GM21526 (cell line): ENCODE data around the gene GPR68.
"Not testable (repeated sequence)": the region's sequence is repeated elsewhere in the genome, so short reads cannot be mapped to it uniquely, and the experiment has no call there.

Source experiments
- ATAC-seq: cut with Tn5 transposase; IDR thresholded peaks from one replicate; pipeline ENCODE4 v1.9.1; 2021; ENCODE audit warnings: moderate library complexity; ENCODE audit not compliant: unreplicated experiment, low FRiP score

GPR68 gene

GRCh38 chr14:91230397-91231035 is 14.0 kb downstream of the GPR68 start:
- ATAC-seq = no peak

- peak; percentile 62 for ATAC-seq
Observed at GRCh38 chr14:91229743-91230200, 14.7 kb downstream of the GPR68 start.

- no peak for ATAC-seq
Observed at GRCh38 chr14:91229005-91229382, 15.5 kb downstream of the GPR68 start.

GRCh38 chr14:91228112-91229004 is 16.1 kb downstream of the GPR68 start:
- peak; percentile 67 for ATAC-seq

- ATAC-seq = no peak
Observed at GRCh38 chr14:91227183-91227628, 17.3 kb downstream of the GPR68 start.

GRCh38 chr14:91226360-91226759 is 18.1 kb downstream of the GPR68 start:
- ATAC-seq = not testable (repeated sequence)

- ATAC-seq = no peak
Observed at GRCh38 chr14:91225025-91225424, 19.5 kb downstream of the GPR68 start.

GRCh38 chr14:91223028-91223783 is 21.3 kb downstream of the GPR68 start:
- no peak for ATAC-seq

GRCh38 chr14:91221270-91221669 is 23.2 kb downstream of the GPR68 start:
- ATAC-seq = no peak

GRCh38 chr14:91220581-91221000 is 23.9 kb downstream of the GPR68 start:
- no peak for ATAC-seq

- ATAC-seq = no peak
Observed at GRCh38 chr14:91219517-91220389, 24.8 kb downstream of the GPR68 start.

GRCh38 chr14:91218014-91218413 is 26.5 kb downstream of the GPR68 start:
- ATAC-seq = no peak

- ATAC-seq = no peak
Observed at GRCh38 chr14:91216731-91217226, 27.7 kb downstream of the GPR68 start.

GRCh38 chr14:91215381-91215780 is 29.1 kb downstream of the GPR68 start:
- ATAC-seq = no peak

GRCh38 chr14:91214306-91214705 is 30.2 kb downstream of the GPR68 start:
- ATAC-seq = no peak

- no peak for ATAC-seq
Observed at GRCh38 chr14:91211017-91211416, 33.5 kb downstream of the GPR68 start.

GRCh38 chr14:91207008-91207407 is 37.5 kb downstream of the GPR68 start:
- no peak for ATAC-seq

- ATAC-seq = no peak
Observed at GRCh38 chr14:91205459-91205858, 39.0 kb downstream of the GPR68 start.

GRCh38 chr14:91204657-91205056 is 39.8 kb downstream of the GPR68 start:
- ATAC-seq = no peak
